HepG2 (cell line): ENCODE measurements around the gene NLRX1. TPM values are rescaled to one million over a fixed set of nuclear protein-coding genes. Genes with fewer than 3 reads are reported as not detected.
"Not testable (repeated sequence)": the region's sequence is repeated elsewhere in the genome, so short reads cannot be mapped to it uniquely, and the experiment has no call there.

Experiments
- ATAC-seq: fragments of 200-7000 bp; cut with Tn5 transposase; 3 replicates; pipeline ENCODE4 v1.9.1; 2020; ENCODE audit warnings: mild to moderate bottlenecking, moderate library complexity
- BruUV-seq: library from RNA; stranded (reverse); fragments of 400-500 nt; replicated peaks from 2 replicates; lab custom pipeline; 2021; lab: Mats Ljungman, UMichigan
- CTCF ChIA-PET: fragments of 300-600 bp; formaldehyde crosslinking; extraction: SDS; loops from one replicate; lab custom pipeline; 2021; ENCODE audit warnings: low total read pairs, inconsistent platforms, low intra/inter-chr PET ratio; lab: Yijun Ruan, JAX
- POLR2A ChIA-PET: fragments of 350-600 bp; sonication (Branson Sonifier 250); formaldehyde crosslinking; loops from one replicate; lab custom pipeline; 2020; ENCODE audit warnings: antibody characterized with exemption, inconsistent platforms; lab: Yijun Ruan, JAX
- DNase-seq: peaks from one replicate; pipeline ENCODE4 v3.0.0-alpha.2; 2015; ENCODE audit warnings: low spot score
- FAIRE-seq: peaks from 3 replicates; lab custom pipeline; 2011; peaks lifted over from hg19 to GRCh38; lab: Jason Lieb, UNC
- H2AFZ ChIP-seq: one replicate; pipeline ENCODE4 v1.6.1; 2011; ENCODE audit warnings: low read length, inconsistent platforms
- H3K27ac ChIP-seq: fragments of 300-600 bp; 3 replicates; pipeline ENCODE4 v1.8.0; 2011; ENCODE audit warnings: mixed run types, mild to moderate bottlenecking, mixed read lengths, low read length, inconsistent platforms; ENCODE audit not compliant: insufficient read depth; ENCODE audit errors: extremely low read length
- H3K27me3 ChIP-seq, 2 experiments: fragments of 200-600 bp in 1 of 2; 2 replicates in 1 of 2; 3 replicates in 1 of 2; pipeline versions ENCODE4 v1.6.0 to v1.8.0; 2011; ENCODE audit warnings: low read length in 2 of 2, mild to moderate bottlenecking in 2 of 2, moderate library complexity in 2 of 2, inconsistent platforms in 1 of 2; ENCODE audit not compliant: insufficient read depth in 2 of 2, control insufficient read depth in 1 of 2
- H3K36me3 ChIP-seq, 2 experiments: fragments of 200-600 bp in 1 of 2; replicated peaks in 1 of 2; 2 replicates in 1 of 2; 3 replicates in 1 of 2; pipeline versions ENCODE4 v1.5.1 to v1.8.0; 2011; ENCODE audit warnings: low read length in 2 of 2, inconsistent platforms in 1 of 2; ENCODE audit not compliant: insufficient read depth in 2 of 2, control insufficient read depth in 1 of 2
- H3K4me1 ChIP-seq: 2 replicates; pipeline ENCODE4 v1.5.1; 2012; ENCODE audit warnings: low read length, inconsistent platforms; ENCODE audit not compliant: insufficient read depth
- H3K4me2 ChIP-seq: 2 replicates; pipeline ENCODE4 v1.6.0; 2011; ENCODE audit warnings: low read depth, low read length, inconsistent platforms
- H3K4me3 ChIP-seq, 3 experiments: fragments of 200-600 bp in 1 of 3; sonication (generic), shearing (Covaris generic) in 1 of 3; replicated peaks in 1 of 3; 2 replicates each; pipeline ENCODE4 v1.5.1; 2011 to 2016; ENCODE audit warnings: low read length in 3 of 3, inconsistent platforms in 2 of 3, low read depth in 2 of 3, mild to moderate bottlenecking in 2 of 3, control low read depth in 1 of 3, mixed read lengths in 1 of 3; ENCODE audit not compliant: insufficient read depth in 1 of 3
- H3K79me2 ChIP-seq: one replicate; pipeline ENCODE4 v1.6.1; 2011; ENCODE audit warnings: low read length, inconsistent platforms; ENCODE audit not compliant: insufficient read depth
- H3K9ac ChIP-seq: 2 replicates; pipeline ENCODE4 v1.6.0; 2011; ENCODE audit warnings: mild to moderate bottlenecking, low read depth, low read length, inconsistent platforms; ENCODE audit not compliant: insufficient read depth
- H3K9me3 ChIP-seq: 2 replicates; pipeline ENCODE4 v1.5.1; 2012; ENCODE audit warnings: mild to moderate bottlenecking, low read length
- H4K20me1 ChIP-seq: 2 replicates; pipeline ENCODE4 v1.6.0; 2011; ENCODE audit warnings: inconsistent platforms, mild to moderate bottlenecking, low read length, moderate library complexity; ENCODE audit not compliant: insufficient read depth
- BHLHE40 ChIP-seq: IDR thresholded peaks from 2 replicates; pipeline ENCODE4 v1.6.1; 2011; ENCODE audit warnings: low read length, improper control_type of control experiment
- RAD51 ChIP-seq: fragments of 450-650 bp; IDR thresholded peaks from 2 replicates; pipeline ENCODE4 v1.6.1; 2016; ENCODE audit warnings: borderline replicate concordance
- SP1 ChIP-seq, 2 experiments: fragments of 450-650 bp in 1 of 2; sonication (generic) in 1 of 2; formaldehyde crosslinking in 1 of 2; IDR thresholded peaks; 2 replicates each; pipeline versions ENCODE4 v1.4.0 to v1.6.1; 2016 to 2020; ENCODE audit warnings: missing genetic modification reagents in 1 of 2
- SP2 ChIP-seq: sonication (generic); formaldehyde crosslinking; IDR thresholded peaks from 2 replicates; pipeline ENCODE4 v1.5.1; 2020; ENCODE audit warnings: mild to moderate bottlenecking, missing genetic modification reagents
- ZNF83 ChIP-seq: sonication (generic); formaldehyde crosslinking; IDR thresholded peaks from 2 replicates; pipeline ENCODE4 v1.4.0; 2020; ENCODE audit warnings: missing genetic modification reagents, mild to moderate bottlenecking, borderline replicate concordance
- WGBS: methylation state at CpG from one replicate; pipeline ENCODE4 v1.1.6; 2017; ENCODE audit warnings: low lambda C conversion rate; 5-methylcytosine and 5-hydroxymethylcytosine counted together
- in situ Hi-C: cut with HindIII; loops from 2 replicates; pipeline ENCODE4 v1.10.0; 2017; ENCODE audit warnings: low pct_unique_long_range_greater_than_20kb; ENCODE audit not compliant: extremely low pct_ligation_motif_present
- intact Hi-C: fragments of 100-400 bp; cut with micrococcal nuclease; formaldehyde crosslinking; loops from one replicate; pipeline ENCODE4 v1.10.0; 2022; ENCODE audit not compliant: unreplicated experiment
- polyA plus RNA-seq, 8 experiments: library from polyadenylated mRNA; depleted of rRNA in 3 of 8; stranded (reverse) in 7 of 8; unstranded in 1 of 8; fragments of >200 nt; fragmentation: Illumina TruSeq in 4 of 8; extraction: Trizol in 4 of 8; gene quantifications; 2 replicates each; pipeline versions ENCODE4 v1.2.1 to v1.2.3, GENCODE V29; 2011 to 2016; ENCODE audit warnings: low read depth in 4 of 8, missing spikeins in 1 of 8, mixed read lengths in 1 of 8; ENCODE audit not compliant: insufficient read depth in 1 of 8
- total RNA-seq, 5 experiments: library from RNA; depleted of rRNA; stranded (reverse); fragments of >200 nt; fragmentation: Illumina TruSeq; extraction: Trizol; gene quantifications; 2 replicates each; pipeline ENCODE4 v1.2.3, GENCODE V29; 2016; ENCODE audit warnings: low read depth in 1 of 5
- TF ChIP-seq, protein P1 (sequence below), 2 experiments: sonication (generic) in 1 of 2; formaldehyde crosslinking in 1 of 2; IDR thresholded peaks; 2 replicates each; pipeline versions ENCODE4 v1.5.1 to v1.6.1; 2011 to 2020; ENCODE audit warnings: borderline replicate concordance in 1 of 2, low read depth in 1 of 2, low read length in 1 of 2, mild to moderate bottlenecking in 1 of 2, missing genetic modification reagents in 1 of 2, moderate library complexity in 1 of 2

NLRX1 gene
- total and polyA plus RNA-seq, 2 of the 13 experiments (the other 11 are each of a cell fraction or from before 2014, with no cell fraction given): 8.7 to 11.0 TPM

DNA sequence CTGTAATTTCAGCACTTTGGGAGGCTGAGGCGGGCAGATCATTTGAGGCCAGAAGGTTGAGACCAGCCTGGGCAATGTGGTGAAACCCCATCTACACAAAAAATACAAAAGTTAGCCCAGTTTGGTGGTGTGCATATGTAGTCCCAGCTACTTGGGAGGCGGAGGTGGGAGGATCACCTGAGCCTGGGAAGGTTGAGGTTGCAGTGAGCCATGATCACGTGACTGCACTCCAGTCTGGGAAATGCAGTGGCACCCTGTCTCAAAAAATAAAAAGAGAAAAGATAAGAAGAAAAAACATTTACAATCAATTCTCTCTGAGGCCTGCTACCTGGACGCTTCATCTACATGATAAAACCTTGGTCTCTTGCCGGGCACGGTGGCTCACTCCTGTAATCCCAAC, 30.4 kb downstream of the NLRX1 start:
- DNase-seq (no peak), ATAC-seq (no peak), FAIRE-seq (no peak)
- H3K27me3 ChIP-seq: no peaks in the 10 kb centered on the region
- H4K20me1 ChIP-seq: no peaks in the 10 kb centered on the region
- WGBS: 24% methylated on average over 6 of the region's 6 CpGs
- H3K9me3 ChIP-seq: no peaks in the 10 kb centered on the region
- H3K36me3 ChIP-seq: no peaks in the 10 kb centered on the region
- no peak overlapping the region for H2AFZ ChIP-seq
- no peak overlapping the region for H3K9ac ChIP-seq
- no TSS peak for BruUV-seq
- H3K79me2 ChIP-seq: no peaks in the 10 kb centered on the region
- peaks cover 31% of the 10 kb centered on the region for H3K4me1 ChIP-seq
- H3K4me3 ChIP-seq: no peak overlapping the region
- CTCF ChIA-PET: no interaction called here
- no peak for TF ChIP-seq ZNF83 (CRISPR knock-in tag)
- TF ChIP-seq RAD51: peak; percentile 90
- TF ChIP-seq, protein P1, sequence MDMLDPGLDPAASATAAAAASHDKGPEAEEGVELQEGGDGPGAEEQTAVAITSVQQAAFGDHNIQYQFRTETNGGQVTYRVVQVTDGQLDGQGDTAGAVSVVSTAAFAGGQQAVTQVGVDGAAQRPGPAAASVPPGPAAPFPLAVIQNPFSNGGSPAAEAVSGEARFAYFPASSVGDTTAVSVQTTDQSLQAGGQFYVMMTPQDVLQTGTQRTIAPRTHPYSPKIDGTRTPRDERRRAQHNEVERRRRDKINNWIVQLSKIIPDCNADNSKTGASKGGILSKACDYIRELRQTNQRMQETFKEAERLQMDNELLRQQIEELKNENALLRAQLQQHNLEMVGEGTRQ (IDR thresholded peaks at IDR 0.05; ENCODE audit: low read depth, low read length): peak; percentile 80
- TF ChIP-seq, protein P1 (CRISPR knock-in tag; IDR thresholded peaks at IDR 0.05; ENCODE audit: borderline replicate concordance): peak; percentile 72; the same call in 1 of the 2 replicates
- TF ChIP-seq SP2 (CRISPR knock-in tag): no peak
- TF ChIP-seq SP1 (IDR thresholded peaks at IDR 0.05): no peak
- TF ChIP-seq SP1 (CRISPR knock-in tag; IDR thresholded peaks at IDR 0.05): no peak
- peak; percentile 33; the same call in 1 of the 2 replicates for TF ChIP-seq BHLHE40
- 0 out of 2 replicates have a peak overlapping the region, but pooled peaks have one; percentile 27 for H3K4me2 ChIP-seq
- H3K27ac ChIP-seq: no peak overlapping the region
- POLR2A ChIA-PET: no interaction called here
- in situ Hi-C loops: loop anchor here (10.0 kb wide), 1 partner anchor 276 kb away; no protein-coding TSS in a partner anchor
- intact Hi-C loops: loop anchor here (5.0 kb wide), 1 partner anchor 92 kb away; the partner anchor contains the start of gene C2CD2L

DNA sequence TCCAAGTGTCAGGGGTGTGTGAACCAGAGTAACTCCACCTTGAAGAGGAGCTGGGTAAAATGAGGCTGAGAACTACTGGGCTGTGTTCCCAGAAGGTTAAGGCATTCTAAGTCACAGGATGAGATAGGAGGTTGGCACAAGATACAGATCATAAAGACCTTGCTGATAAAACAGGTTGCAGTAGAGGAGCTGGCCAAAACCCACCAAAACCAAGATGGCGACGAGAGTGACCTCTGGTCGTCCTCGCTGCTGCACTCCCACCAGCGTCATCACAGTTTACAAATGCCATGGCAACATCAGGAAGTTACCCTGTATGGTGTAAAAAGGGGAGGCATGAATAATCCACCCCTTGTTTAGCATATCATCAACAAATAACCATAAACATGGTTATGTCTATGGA, 32.7 kb downstream of the NLRX1 start:
- H3K9me3 ChIP-seq, H3K27me3 ChIP-seq, H3K79me2 ChIP-seq, POLR2A ChIA-PET, ATAC-seq, BruUV-seq, H3K36me3 ChIP-seq, H3K4me2 ChIP-seq, DNase-seq, in situ Hi-C loops, H3K9ac ChIP-seq, H3K27ac ChIP-seq, H2AFZ ChIP-seq, CTCF ChIA-PET, H4K20me1 ChIP-seq, FAIRE-seq, H3K4me3 ChIP-seq: not testable (repeated sequence)
- intact Hi-C loops: loop anchor here (10.0 kb wide), 1 partner anchor 124 kb away; no protein-coding TSS in a partner anchor
- 84% methylated on average over 5 of the region's 5 CpGs for WGBS
- peaks cover 27% of the 10 kb centered on the region for H3K4me1 ChIP-seq
